ENCODE data around the gene SEMA3A. TPM values are rescaled to one million over a fixed set of nuclear protein-coding genes. Genes with fewer than 3 reads are reported as not detected.

Gene SEMA3A
- total and polyA plus RNA-seq, 2 experiments from 2014 or later = 19.8 to 46.4 TPM

DNA sequence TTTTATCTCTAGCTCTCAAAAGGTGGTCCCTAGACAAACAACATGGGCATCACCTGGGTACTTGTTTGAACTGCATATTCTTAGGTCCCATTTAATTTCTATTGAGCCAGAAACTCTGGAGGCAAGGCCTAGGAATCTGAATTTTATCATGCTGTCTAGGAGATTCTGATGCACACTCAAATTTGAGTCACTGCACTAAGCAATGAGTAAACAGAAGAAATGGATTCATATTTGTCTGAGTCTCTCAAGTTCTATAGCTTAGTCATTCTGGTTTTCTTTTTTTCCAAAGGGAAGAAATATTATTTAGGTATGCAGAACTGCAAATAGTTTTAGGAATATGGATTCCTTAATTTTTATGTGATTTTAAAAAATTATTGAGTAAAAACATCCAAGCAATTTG, 185.5 kb downstream of the SEMA3A start (continued):
- TF ChIP-seq, protein P1, sequence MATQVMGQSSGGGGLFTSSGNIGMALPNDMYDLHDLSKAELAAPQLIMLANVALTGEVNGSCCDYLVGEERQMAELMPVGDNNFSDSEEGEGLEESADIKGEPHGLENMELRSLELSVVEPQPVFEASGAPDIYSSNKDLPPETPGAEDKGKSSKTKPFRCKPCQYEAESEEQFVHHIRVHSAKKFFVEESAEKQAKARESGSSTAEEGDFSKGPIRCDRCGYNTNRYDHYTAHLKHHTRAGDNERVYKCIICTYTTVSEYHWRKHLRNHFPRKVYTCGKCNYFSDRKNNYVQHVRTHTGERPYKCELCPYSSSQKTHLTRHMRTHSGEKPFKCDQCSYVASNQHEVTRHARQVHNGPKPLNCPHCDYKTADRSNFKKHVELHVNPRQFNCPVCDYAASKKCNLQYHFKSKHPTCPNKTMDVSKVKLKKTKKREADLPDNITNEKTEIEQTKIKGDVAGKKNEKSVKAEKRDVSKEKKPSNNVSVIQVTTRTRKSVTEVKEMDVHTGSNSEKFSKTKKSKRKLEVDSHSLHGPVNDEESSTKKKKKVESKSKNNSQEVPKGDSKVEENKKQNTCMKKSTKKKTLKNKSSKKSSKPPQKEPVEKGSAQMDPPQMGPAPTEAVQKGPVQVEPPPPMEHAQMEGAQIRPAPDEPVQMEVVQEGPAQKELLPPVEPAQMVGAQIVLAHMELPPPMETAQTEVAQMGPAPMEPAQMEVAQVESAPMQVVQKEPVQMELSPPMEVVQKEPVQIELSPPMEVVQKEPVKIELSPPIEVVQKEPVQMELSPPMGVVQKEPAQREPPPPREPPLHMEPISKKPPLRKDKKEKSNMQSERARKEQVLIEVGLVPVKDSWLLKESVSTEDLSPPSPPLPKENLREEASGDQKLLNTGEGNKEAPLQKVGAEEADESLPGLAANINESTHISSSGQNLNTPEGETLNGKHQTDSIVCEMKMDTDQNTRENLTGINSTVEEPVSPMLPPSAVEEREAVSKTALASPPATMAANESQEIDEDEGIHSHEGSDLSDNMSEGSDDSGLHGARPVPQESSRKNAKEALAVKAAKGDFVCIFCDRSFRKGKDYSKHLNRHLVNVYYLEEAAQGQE (IDR thresholded peaks at IDR 0.05; ENCODE audit: unreplicated experiment) = no peak
- no peak for TF ChIP-seq ZNF331 (CRISPR knock-in tag; IDR thresholded peaks at IDR 0.05; ENCODE audit: low read depth)
- TF ChIP-seq JUNB (IDR thresholded peaks at IDR 0.05; ENCODE audit: unreplicated experiment) = no peak
- no peak for TF ChIP-seq EZH2phosphoT487 (IDR thresholded peaks at IDR 0.05; ENCODE audit: unreplicated experiment)
- no peak for TF ChIP-seq EZH2 (IDR thresholded peaks at IDR 0.05; ENCODE audit: low read depth, unreplicated experiment)
- TF ChIP-seq, protein P2, sequence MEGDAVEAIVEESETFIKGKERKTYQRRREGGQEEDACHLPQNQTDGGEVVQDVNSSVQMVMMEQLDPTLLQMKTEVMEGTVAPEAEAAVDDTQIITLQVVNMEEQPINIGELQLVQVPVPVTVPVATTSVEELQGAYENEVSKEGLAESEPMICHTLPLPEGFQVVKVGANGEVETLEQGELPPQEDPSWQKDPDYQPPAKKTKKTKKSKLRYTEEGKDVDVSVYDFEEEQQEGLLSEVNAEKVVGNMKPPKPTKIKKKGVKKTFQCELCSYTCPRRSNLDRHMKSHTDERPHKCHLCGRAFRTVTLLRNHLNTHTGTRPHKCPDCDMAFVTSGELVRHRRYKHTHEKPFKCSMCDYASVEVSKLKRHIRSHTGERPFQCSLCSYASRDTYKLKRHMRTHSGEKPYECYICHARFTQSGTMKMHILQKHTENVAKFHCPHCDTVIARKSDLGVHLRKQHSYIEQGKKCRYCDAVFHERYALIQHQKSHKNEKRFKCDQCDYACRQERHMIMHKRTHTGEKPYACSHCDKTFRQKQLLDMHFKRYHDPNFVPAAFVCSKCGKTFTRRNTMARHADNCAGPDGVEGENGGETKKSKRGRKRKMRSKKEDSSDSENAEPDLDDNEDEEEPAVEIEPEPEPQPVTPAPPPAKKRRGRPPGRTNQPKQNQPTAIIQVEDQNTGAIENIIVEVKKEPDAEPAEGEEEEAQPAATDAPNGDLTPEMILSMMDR (conservative IDR thresholded peaks at IDR 0.05; ENCODE audit: low read depth in 2 of 2) = no peak
- no peak for TF ChIP-seq STAT1 (IDR thresholded peaks at IDR 0.05; ENCODE audit: unreplicated experiment)
- TF ChIP-seq CREB1 (CRISPR knock-in tag; IDR thresholded peaks at IDR 0.05; ENCODE audit: low read depth) = no peak
- TF ChIP-seq POLR2AphosphoS5 (IDR thresholded peaks at IDR 0.05; ENCODE audit: low read depth) = no peak

DNA sequence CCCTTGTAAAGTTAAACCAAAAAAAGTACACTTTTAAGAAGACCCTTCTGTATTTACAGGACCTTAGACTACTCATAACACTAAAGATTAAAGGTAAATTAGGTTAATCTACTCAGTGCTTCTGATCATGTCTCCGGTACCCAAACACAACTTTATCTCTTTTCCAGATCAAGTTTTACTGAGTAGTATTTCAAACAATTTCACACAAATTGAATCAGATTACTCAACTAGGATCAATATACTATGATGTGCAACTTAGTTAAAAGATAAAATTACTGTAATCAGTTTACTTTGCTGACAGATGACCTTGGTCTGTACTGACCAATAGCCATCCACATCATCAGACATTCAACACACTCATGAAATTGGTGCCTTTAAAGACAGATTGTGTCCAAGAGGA, 191.4 kb downstream of the SEMA3A start:
- peaks cover 3% of the 10 kb centered on the region for H3K36me3 ChIP-seq (ENCODE audit: insufficient read depth)
- no peak for TF ChIP-seq EZH2 (IDR thresholded peaks at IDR 0.05; ENCODE audit: low read depth, unreplicated experiment)
- no peak for TF ChIP-seq NANOG (IDR thresholded peaks at IDR 0.05; ENCODE audit: borderline replicate concordance)
- no peak for TF ChIP-seq ZNF114 (CRISPR knock-in tag; IDR thresholded peaks at IDR 0.05)
- TF ChIP-seq CREB1 (CRISPR knock-in tag; IDR thresholded peaks at IDR 0.05; ENCODE audit: low read depth) = no peak
- TF ChIP-seq EZH2phosphoT487 (IDR thresholded peaks at IDR 0.05; ENCODE audit: unreplicated experiment) = no peak
- TF ChIP-seq, protein P3, sequence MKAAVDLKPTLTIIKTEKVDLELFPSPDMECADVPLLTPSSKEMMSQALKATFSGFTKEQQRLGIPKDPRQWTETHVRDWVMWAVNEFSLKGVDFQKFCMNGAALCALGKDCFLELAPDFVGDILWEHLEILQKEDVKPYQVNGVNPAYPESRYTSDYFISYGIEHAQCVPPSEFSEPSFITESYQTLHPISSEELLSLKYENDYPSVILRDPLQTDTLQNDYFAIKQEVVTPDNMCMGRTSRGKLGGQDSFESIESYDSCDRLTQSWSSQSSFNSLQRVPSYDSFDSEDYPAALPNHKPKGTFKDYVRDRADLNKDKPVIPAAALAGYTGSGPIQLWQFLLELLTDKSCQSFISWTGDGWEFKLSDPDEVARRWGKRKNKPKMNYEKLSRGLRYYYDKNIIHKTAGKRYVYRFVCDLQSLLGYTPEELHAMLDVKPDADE (IDR thresholded peaks at IDR 0.05) = no peak
- TF ChIP-seq STAT1 (IDR thresholded peaks at IDR 0.05; ENCODE audit: unreplicated experiment) = no peak
- TF ChIP-seq ZNF331 (CRISPR knock-in tag; IDR thresholded peaks at IDR 0.05; ENCODE audit: low read depth) = no peak
- TF ChIP-seq JUNB (IDR thresholded peaks at IDR 0.05; ENCODE audit: unreplicated experiment) = no peak
- no peak for TF ChIP-seq POLR2AphosphoS5 (IDR thresholded peaks at IDR 0.05; ENCODE audit: low read depth)

More for the DNA sequence above, 191.4 kb downstream of the SEMA3A start:
- peaks cover 14% of the 10 kb centered on the region for H3K4me1 ChIP-seq (ENCODE audit: insufficient read depth)
- no peaks in the 10 kb centered on the region for H3K79me2 ChIP-seq (replicated peaks; ENCODE audit: insufficient read depth)
- H3K36me3 Mint-ChIP-seq (ENCODE audit: low read depth) = peaks cover 18% of the 10 kb centered on the region; the same call in 2 of the 3 replicates
- H3K27me3 ChIP-seq (ENCODE audit: insufficient read depth) = no peaks in the 10 kb centered on the region
- H3K4me3 Mint-ChIP-seq = no peak overlapping the region
- H3K4me3 ChIP-seq = no peak overlapping the region
- H3K27me3 Mint-ChIP-seq (ENCODE audit: insufficient read depth, low read depth, poor library complexity) = peaks cover 4% of the 10 kb centered on the region
- H3K27ac ChIP-seq (ENCODE audit: low read depth) = no peak overlapping the region; the same call in 1 of the 2 replicates
- DNase-seq (ENCODE audit: low spot score) = no peak
- no peak for ATAC-seq
- H4K20me1 ChIP-seq (replicated peaks; ENCODE audit: insufficient read depth) = no peaks in the 10 kb centered on the region
- no peak overlapping the region for H3K4me2 ChIP-seq
- no peaks in the 10 kb centered on the region for H3K9me3 Mint-ChIP-seq
- no peak overlapping the region for H2AFZ ChIP-seq
- H3K9me2 ChIP-seq (ENCODE audit: insufficient read depth) = no peaks in the 10 kb centered on the region
- no peaks in the 10 kb centered on the region for H3F3A ChIP-seq (replicated peaks; ENCODE audit: low read depth)
- H3K4me1 Mint-ChIP-seq = peaks cover 20% of the 10 kb centered on the region; the same call in 2 of the 3 replicates
- no peak overlapping the region; the same call in 1 of the 2 replicates for H3K27ac Mint-ChIP-seq
